ENCODE data around the gene FAM193B. TPM values are rescaled to one million over a fixed set of nuclear protein-coding genes. Genes with fewer than 3 reads are reported as not detected.
A peak's percentile ranks its signal among the peaks of the same experiment; 100 is the strongest.

Gene FAM193B
- total RNA-seq, 2 experiments from 2014 or later = 63.6 to 77.7 TPM

DNA sequence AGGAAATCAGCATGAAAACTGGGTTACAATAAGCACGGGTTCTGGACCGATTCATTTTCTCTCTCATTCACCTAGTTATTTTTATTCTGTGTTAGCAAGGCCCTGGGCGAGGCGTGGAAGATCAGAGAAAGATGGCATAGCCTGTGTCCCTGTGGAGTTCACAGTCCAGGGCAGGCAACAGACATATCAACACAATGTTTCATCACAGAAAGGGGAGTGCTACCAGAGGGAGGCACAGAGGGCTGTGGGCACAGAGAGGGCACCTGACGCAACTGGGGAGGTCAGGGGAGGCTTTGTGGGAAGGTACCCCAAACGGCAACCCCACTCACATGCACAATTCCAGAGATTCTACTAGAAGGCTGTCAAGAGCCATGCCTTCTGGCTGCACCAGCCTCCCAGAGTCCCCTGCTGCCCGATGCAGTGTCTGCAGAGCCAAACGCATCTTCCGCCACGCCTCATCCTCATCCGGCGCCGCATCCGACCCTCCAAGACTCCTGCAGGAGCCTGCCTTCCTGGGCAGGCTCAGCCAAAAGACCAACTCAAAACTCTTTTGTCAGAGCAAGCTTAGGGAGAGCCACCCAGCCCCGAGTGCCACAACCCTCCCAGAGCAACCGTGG lies 1.4 kb downstream of the FAM193B start:
- CTCF ChIA-PET = interaction anchor here (1.0 kb wide), 2 partner anchors 17 to 29 kb away, joined by 3 to 4 read pairs; no protein-coding TSS in a partner anchor
- DNase-seq = no peak

DNA sequence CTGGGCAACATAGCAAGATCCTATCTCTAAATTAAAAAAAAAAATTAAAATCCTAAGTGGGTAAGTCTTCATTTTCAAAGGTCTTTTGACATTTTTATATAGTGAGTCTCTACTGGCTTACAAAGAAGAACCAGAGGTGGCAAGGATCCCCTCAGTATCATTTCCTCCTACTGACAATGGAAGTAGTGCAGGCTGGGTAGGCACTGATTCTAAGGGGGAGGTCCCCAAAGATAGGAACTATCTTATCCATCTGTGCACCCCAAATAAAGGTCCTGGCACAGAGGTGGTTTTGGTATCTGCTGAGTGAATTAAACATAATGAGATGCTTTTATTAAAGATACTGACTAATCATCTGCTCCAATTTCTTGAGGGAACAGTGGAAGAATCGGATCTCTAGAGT lies 4.2 kb downstream of the FAM193B start:
- CTCF ChIA-PET = interaction anchor here (0.6 to 1.3 kb wide), 2 partner anchors 49 to 677 kb away, joined by 3 read pairs; no protein-coding TSS in a partner anchor
- H3K27me3 Mint-ChIP-seq = no peaks in the 10 kb centered on the region
- H3K36me3 Mint-ChIP-seq (ENCODE audit: low read depth) = peaks cover 16% of the 10 kb centered on the region
- ATAC-seq (no peak), DNase-seq (no peak)
- intact Hi-C loops (cut with DNase I, micrococcal nuclease) = loop anchor here in 1 of 2 experiments (10.0 kb wide), 1 partner anchor 545 kb away; the partner anchor contains the start of gene UIMC1
- H3K27ac Mint-ChIP-seq = no peak overlapping the region
- POLR2A ChIA-PET = no interaction called here
- H3K9me3 Mint-ChIP-seq (ENCODE audit: low read depth) = no peaks in the 10 kb centered on the region
- H3K4me3 Mint-ChIP-seq = no peak overlapping the region
- peaks cover 40% of the 10 kb centered on the region for H3K4me1 Mint-ChIP-seq

More for the DNA sequence above, 1.4 kb downstream of the FAM193B start:
- POLR2A ChIA-PET = no interaction called here
- peaks cover 13% of the 10 kb centered on the region for H3K36me3 Mint-ChIP-seq (ENCODE audit: low read depth)
- H3K4me1 Mint-ChIP-seq = peaks cover 25% of the 10 kb centered on the region
- no peaks in the 10 kb centered on the region for H3K27me3 Mint-ChIP-seq
- H3K4me3 Mint-ChIP-seq = peak overlapping the region; percentile 80
- intact Hi-C loops (cut with DNase I, micrococcal nuclease) = loop anchor here in 1 of 2 experiments (10.0 kb wide), 1 partner anchor 548 kb away; the partner anchor contains the start of gene UIMC1
- ATAC-seq = no peak
- peak overlapping the region; percentile 38 for H3K27ac Mint-ChIP-seq
- no peaks in the 10 kb centered on the region for H3K9me3 Mint-ChIP-seq (ENCODE audit: low read depth)

DNA sequence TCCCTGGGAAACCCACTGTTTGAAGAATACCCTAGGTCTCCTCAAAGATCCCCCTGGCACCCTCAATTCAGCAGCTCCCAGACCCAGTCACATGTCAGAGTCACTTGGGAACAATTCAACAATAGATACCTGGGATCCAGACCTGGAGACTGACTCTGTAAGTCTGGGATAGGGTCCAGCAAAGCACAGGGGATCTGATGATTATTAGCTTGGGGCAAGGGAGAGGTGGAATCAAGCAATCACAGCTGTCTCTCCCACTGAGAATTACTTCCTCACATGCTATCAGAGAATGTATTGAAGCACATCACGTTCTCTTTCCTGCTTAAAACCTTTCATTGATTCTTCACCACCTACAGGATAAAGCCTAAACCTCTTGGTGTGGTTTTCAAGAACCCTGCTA lies 5.9 kb downstream of the FAM193B start:
- no peak overlapping the region for H3K27ac Mint-ChIP-seq
- intact Hi-C loops (cut with DNase I, micrococcal nuclease) = no loop called here

DNA sequence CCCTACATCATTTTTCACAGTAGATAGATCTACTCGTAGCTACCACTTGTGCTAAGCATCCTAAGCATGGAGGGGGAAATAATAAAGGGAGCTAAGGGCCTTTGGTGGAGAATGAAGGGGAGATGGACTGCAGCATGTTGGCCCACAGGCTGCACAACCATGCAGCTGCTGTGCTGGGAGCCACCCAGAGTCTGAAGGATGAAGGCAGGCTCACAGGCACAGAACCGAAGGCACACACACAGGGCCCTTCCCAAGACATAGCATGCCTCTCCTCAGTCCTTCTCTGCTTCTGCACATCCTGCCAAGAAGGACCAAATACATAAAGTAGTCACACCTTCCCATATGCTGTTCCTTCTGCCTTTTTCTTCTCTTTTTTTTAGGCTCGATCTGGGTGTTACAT lies 6.6 kb downstream of the FAM193B start:
- H3K4me1 Mint-ChIP-seq = peaks cover 28% of the 10 kb centered on the region
- ATAC-seq (no peak), DNase-seq (no peak)
- H3K36me3 Mint-ChIP-seq (ENCODE audit: low read depth) = peaks cover 11% of the 10 kb centered on the region
- POLR2A ChIA-PET = no interaction called here
- H3K27ac Mint-ChIP-seq = no peak overlapping the region
- H3K4me3 Mint-ChIP-seq = no peak overlapping the region
- intact Hi-C loops (cut with DNase I, micrococcal nuclease) = no loop called here
- CTCF ChIA-PET = no interaction called here
- no peaks in the 10 kb centered on the region for H3K27me3 Mint-ChIP-seq
- no peaks in the 10 kb centered on the region for H3K9me3 Mint-ChIP-seq (ENCODE audit: low read depth)

More for the DNA sequence above, 5.9 kb downstream of the FAM193B start:
- H3K27me3 Mint-ChIP-seq = no peaks in the 10 kb centered on the region
- H3K4me3 Mint-ChIP-seq = no peak overlapping the region
- ChIA-PET CTCF (no interaction called here), POLR2A (no interaction called here)
- H3K4me1 Mint-ChIP-seq = peaks cover 35% of the 10 kb centered on the region
- DNase-seq (no peak), ATAC-seq (no peak)
- peaks cover 16% of the 10 kb centered on the region for H3K36me3 Mint-ChIP-seq (ENCODE audit: low read depth)
- H3K9me3 Mint-ChIP-seq (ENCODE audit: low read depth) = no peaks in the 10 kb centered on the region

DNA sequence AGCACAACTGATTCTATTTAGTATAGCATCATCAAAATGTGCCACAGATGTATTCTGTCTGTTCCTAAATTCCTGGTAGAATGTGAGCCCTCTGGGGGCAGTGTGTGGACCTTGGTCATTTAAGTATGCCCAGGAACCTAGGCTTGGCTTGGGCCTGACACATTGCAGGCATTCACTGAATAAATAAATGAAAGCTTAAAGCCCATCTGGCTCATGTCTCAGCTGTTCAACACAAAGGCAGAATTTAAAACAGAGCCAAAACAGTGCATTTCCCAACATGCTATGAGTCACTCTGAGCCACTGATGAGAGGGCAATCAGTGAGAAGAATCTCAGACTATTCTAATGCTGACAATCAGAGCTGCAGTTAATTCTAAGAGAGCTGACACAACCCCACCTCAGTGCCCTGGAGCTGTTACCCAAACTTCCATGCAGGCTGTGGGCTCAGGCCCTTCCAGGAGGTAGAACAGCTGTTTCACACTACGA lies 8.1 kb downstream of the FAM193B start:
- Mint-ChIP-seq H3K4me1 (peaks cover 19% of the 10 kb centered on the region), H3K27me3 (no peaks in the 10 kb centered on the region), H3K9me3 (ENCODE audit: low read depth) (no peaks in the 10 kb centered on the region), H3K4me3 (no peak overlapping the region), H3K36me3 (ENCODE audit: low read depth) (peaks cover 10% of the 10 kb centered on the region), H3K27ac (peak overlapping the region; percentile 32)
- ChIA-PET CTCF (interaction anchor here (0.7 to 2.3 kb wide), 5 partner anchors 9 to 91 kb away, joined by 3 to 7 read pairs (median 5); no protein-coding TSS in a partner anchor), POLR2A (no interaction called here)
- DNase-seq (no peak), ATAC-seq (peak; percentile 69)
- intact Hi-C loops (cut with DNase I, micrococcal nuclease) = no loop called here

DNA sequence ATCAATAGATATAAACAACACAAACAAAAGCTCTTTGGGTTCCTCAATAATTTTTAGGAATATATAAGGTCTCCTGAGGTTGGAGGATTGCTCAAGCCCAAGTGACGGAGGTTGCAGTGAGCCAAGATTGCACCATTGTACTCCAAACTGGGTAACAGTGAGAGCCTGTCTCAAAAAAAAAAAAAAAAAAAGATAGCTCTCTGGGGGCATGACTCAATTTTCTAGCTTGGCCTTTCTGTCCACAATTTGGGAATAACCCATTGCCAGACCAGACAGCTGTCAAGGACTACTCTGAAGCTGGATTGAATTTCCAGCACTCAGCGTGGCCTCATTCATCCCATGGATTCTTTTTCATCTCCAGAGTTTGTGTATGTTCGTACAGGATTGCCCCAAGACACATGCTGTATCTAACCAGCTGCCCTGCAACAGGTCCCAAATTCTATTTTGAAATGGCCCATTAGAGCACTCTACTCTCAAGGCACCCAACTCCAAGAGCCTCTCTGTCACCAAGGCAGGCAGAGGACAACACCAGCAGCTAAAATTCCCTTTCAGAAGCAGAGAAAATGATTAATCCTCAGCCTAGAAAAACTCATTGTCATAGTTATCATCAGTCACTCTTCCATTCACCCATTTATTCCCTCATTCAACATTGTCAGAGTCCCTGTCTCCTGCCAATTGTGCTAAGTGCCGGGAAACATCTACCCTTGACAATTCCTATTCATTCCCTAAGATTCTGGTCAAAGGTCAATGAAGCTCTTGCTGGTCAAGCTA lies 8.7 kb downstream of the FAM193B start:
- DNase-seq (no peak), ATAC-seq (no peak)
- Mint-ChIP-seq H3K4me3 (no peak overlapping the region), H3K9me3 (ENCODE audit: low read depth) (no peaks in the 10 kb centered on the region), H3K27ac (peak overlapping the region; percentile 28), H3K4me1 (peaks cover 22% of the 10 kb centered on the region), H3K36me3 (ENCODE audit: low read depth) (peaks cover 10% of the 10 kb centered on the region), H3K27me3 (no peaks in the 10 kb centered on the region)
- ChIA-PET POLR2A (no interaction called here), CTCF (interaction anchor here (0.7 to 2.3 kb wide), 7 partner anchors 8 to 44 kb away, joined by 3 to 7 read pairs (median 4); no protein-coding TSS in a partner anchor)
- intact Hi-C loops (cut with DNase I, micrococcal nuclease) = no loop called here

DNA sequence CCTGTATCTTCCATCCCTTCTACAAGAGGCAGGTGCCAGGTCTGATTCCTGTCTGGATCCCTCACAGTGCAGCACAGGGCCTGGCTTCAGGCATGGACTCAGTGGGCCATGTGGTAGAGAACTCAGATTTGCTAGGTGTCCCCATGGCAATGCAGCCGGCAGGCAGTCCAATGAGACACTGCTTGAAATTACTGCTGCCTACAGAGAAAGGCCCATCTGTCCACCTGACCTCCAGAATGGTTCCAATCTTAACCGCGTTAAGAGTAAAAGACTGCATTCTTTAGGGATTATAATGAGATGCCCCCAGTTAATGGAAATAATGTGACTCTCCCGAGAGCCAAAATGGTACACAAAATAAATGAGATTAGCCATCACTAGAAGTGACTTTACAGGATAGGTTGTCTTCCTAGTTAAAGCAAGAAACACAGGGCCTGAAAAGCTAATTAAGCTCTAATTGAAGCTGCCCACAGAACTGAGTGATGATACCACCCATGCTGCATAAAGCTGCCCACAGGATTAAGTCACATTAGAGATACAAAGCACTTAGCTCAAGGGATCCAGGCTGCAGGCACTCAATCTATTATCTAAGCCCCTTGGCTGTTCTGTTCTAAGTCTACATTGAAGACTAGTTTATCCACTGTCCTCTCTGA lies 11.4 kb downstream of the FAM193B start:
- ChIA-PET POLR2A (no interaction called here), CTCF (interaction anchor here (1.0 kb wide), 1 partner anchor 13 kb away, joined by 3 read pairs; no protein-coding TSS in a partner anchor)
- H3K4me3 Mint-ChIP-seq = no peak overlapping the region
- no peak overlapping the region for H3K27ac Mint-ChIP-seq
- H3K27me3 Mint-ChIP-seq = no peaks in the 10 kb centered on the region
- no peak for ATAC-seq
- H3K36me3 Mint-ChIP-seq (ENCODE audit: low read depth) = peaks cover 13% of the 10 kb centered on the region
- no peak for DNase-seq
- intact Hi-C loops (cut with DNase I, micrococcal nuclease) = no loop called here
- H3K4me1 Mint-ChIP-seq = peaks cover 18% of the 10 kb centered on the region
- no peaks in the 10 kb centered on the region for H3K9me3 Mint-ChIP-seq (ENCODE audit: low read depth)

DNA sequence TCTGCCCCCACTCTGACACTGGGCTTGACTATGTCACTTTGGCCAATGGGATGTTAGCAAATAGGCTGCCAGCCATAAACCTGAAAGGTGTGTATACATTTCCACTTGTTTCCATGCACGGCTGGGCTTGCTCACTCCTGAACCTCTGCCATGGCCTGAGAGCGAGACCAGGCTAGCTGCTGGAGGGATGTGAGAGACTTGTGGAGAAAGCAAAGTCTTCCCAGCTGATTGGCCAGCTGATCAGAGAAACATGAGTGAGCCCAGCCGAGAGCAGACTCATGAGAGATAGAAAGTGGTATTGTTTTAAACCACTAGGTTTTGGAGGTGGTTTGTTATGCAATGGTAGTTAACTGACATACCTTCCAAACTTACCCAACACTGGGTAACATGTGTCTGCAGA lies 13.9 kb downstream of the FAM193B start:
- ATAC-seq = no peak
- Mint-ChIP-seq H3K9me3 (ENCODE audit: low read depth) (no peaks in the 10 kb centered on the region), H3K36me3 (ENCODE audit: low read depth) (peaks cover 12% of the 10 kb centered on the region), H3K4me3 (no peak overlapping the region), H3K4me1 (peaks cover 4% of the 10 kb centered on the region), H3K27me3 (no peaks in the 10 kb centered on the region), H3K27ac (no peak overlapping the region)
- intact Hi-C loops (cut with DNase I, micrococcal nuclease) = no loop called here
- POLR2A ChIA-PET = no interaction called here
- no peak for DNase-seq
- CTCF ChIA-PET = no interaction called here

DNA sequence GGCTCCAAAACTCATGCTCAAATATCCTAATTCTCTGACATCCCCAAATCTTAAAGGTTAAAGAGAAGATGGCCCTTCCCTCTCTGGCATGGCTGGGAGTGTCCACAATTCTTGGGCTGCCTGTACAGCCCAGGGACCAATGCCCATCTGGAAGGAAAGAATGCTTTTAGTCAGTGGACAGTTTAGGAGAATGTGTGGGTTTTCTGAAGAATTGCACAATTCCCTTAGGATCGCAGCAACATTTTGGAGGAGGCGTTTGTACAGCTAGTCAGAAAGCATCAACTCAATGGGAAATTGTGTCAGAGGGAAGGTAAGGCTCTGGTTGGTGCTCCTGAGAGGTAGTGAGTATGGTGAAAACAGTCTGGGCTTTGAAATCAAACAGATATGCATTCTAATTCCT lies 15.0 kb downstream of the FAM193B start:
- no peak overlapping the region for H3K4me3 Mint-ChIP-seq
- H3K36me3 Mint-ChIP-seq (ENCODE audit: low read depth) = peaks cover 12% of the 10 kb centered on the region
- ATAC-seq (no peak), DNase-seq (no peak)
- H3K27ac Mint-ChIP-seq = no peak overlapping the region
- H3K27me3 Mint-ChIP-seq = no peaks in the 10 kb centered on the region
- intact Hi-C loops (cut with DNase I, micrococcal nuclease) = no loop called here
- H3K9me3 Mint-ChIP-seq (ENCODE audit: low read depth) = no peaks in the 10 kb centered on the region
- H3K4me1 Mint-ChIP-seq = peaks cover 4% of the 10 kb centered on the region
- POLR2A ChIA-PET = no interaction called here
- CTCF ChIA-PET = no interaction called here

DNA sequence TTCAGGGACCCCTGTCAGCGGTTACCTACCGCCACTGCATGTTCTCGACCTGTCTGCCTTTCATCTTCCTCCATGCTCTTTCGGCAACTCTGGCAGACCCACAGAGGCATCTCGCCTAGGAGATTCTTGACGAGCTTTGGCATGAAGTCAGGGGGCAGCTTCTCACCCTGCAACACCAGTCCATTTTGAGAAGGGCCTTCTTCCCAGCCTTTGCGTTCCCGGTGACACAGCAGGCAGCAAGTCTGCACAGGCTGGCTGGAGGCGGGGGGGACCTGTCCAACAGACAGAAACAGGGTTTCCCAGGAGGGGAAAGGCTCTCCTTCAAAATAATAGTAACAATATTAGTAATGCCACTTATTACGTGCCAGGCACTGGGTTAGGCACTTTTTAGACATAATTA lies 15.5 kb downstream of the FAM193B start:
- Mint-ChIP-seq H3K4me1 (peaks cover 2% of the 10 kb centered on the region), H3K36me3 (ENCODE audit: low read depth) (peaks cover 14% of the 10 kb centered on the region), H3K4me3 (no peak overlapping the region), H3K27me3 (no peaks in the 10 kb centered on the region), H3K27ac (no peak overlapping the region), H3K9me3 (ENCODE audit: low read depth) (no peaks in the 10 kb centered on the region)
- no peak for DNase-seq
- ATAC-seq = no peak
- ChIA-PET POLR2A (no interaction called here), CTCF (interaction anchor here (0.6 to 1.1 kb wide), 2 partner anchors 37 to 420 kb away, joined by 3 to 5 read pairs; no protein-coding TSS in a partner anchor)
- intact Hi-C loops (cut with DNase I, micrococcal nuclease) = no loop called here

Measured in activated CD4-positive, alpha-beta T cell treated with anti-CD3 and anti-CD28 coated beads for 36 hours (primary cell).